Pericardium fibroblast (primary cell): ENCODE results near the gene RPTOR. TPM values are rescaled to one million over a fixed set of nuclear protein-coding genes. Genes with fewer than 3 reads are reported as not detected.

Experiments
- total RNA-seq: library from RNA; depleted of rRNA; stranded (reverse); fragments of >200 nt; gene quantifications from 2 replicates; pipeline ENCODE4 v1.2.3, GENCODE V29; 2015

RPTOR gene
- 13.4 and 22.5 TPM in 2 replicates for total RNA-seq

DNA sequence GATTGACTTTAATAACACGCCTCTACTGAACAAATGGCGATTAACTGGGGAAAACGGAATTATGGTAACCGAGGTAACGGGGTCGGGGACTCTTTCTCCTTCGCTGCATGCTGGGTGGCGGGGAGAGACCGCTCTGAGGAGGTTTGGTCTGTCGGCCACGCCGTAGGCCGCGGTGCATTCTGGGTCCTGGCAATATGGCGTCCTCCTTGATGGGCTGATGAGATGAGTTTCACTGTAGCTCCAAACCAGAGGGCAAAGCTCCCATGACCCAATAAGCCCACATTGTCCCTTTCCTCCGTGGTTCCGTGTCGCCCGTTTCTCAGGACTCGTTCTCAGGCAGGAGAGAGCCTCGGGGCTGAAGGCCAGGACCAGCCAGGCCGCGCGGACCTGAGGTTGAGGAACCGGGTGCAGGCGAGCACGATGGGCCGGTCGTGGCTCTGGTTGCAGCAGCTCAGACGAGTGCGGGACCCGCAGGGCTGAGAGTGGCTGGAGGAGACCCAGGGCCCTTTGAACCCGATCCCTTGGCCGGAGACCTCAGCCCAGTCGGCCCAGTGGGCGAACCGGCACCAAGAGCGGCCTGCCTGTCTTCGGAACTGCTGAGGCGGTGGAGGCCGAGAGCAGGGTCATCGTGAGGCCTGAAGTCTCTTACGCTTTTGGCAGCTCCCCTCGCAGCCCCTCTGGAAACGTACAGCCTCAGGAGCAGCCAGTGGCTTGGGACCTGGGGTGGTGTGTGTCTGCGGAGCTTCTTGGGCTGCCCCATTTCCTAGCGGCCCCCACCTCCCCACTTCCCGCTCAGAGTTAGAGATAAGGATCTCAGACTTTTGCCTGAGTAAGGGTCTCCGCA, at the start of gene RPTOR:
RPTOR (plus strand) TSS at position 184 of the 844 bp plus-strand sequence. CDS start 792 bp downstream, outside the sequence.

DNA sequence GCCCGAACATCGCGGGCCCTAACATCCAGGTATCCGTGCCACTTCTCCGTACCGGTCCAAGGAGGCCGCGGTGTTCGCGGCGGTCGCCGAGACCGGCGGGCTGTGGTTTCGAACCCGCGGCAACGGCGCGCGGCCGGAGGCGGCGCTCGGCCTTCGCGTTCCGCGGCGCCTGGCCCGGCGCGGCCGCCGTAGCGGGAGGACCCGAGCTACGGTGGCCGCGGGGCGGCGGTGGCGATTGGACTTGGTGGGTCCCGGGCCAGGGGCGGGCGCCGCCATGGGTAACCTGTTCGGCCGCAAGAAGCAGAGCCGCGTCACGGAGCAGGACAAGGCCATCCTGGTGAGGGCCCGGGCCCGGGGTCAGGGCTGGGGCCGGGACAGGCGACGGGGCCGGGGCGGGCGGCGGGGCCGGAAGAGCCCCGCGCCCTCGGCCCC, 447.0 kb downstream of the RPTOR start, which contains the start of gene CHMP6:
CHMP6 (plus strand) TSS at position 197 of the 432 bp plus-strand sequence; CDS start at position 275, 78 bp downstream.

Other genes starting within 250 kb of the RPTOR start
- gene ENDOV, start 129.7 kb upstream of the RPTOR start, total RNA-seq, result 23.7 and 27.1 TPM in 2 replicates
- under 0.01 TPM in 1 of 2 replicates, not detected in the other for gene NPTX1, start 68.2 kb upstream of the RPTOR start, total RNA-seq